ENCODE measurements around the gene LIG1. TPM values are rescaled to one million over a fixed set of nuclear protein-coding genes. Genes with fewer than 3 reads are reported as not detected.

Gene LIG1
- total RNA-seq, 1 donor from 2014 or later: 19.2 TPM

DNA sequence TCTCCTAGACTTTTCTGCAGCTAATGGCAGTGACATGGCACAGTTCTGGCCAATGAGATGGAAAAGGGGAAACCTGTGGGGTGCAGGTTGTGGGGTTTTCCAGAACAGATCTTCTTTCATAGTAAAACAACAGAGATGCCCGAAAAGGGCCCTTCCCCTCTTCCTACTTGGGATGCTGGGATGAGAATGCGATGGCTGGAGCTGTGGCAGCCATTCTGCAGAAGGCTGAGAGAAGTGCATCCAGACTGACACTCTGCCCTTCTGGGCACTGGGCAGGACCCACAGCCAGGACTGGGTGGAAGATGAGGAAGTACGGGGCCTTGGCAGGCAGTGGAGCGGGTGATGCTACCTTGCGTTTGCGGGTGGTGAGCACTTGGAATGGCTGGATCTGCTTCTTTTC, 42.6 kb downstream of the LIG1 start:
- H3K36me3 ChIP-seq (ENCODE audit: insufficient read depth, low read length): peaks cover 7% of the 10 kb centered on the region
- no peak for FAIRE-seq
- H3K36me3 Mint-ChIP-seq (ENCODE audit: low read depth, unreplicated experiment): peaks cover 31% of the 10 kb centered on the region

DNA sequence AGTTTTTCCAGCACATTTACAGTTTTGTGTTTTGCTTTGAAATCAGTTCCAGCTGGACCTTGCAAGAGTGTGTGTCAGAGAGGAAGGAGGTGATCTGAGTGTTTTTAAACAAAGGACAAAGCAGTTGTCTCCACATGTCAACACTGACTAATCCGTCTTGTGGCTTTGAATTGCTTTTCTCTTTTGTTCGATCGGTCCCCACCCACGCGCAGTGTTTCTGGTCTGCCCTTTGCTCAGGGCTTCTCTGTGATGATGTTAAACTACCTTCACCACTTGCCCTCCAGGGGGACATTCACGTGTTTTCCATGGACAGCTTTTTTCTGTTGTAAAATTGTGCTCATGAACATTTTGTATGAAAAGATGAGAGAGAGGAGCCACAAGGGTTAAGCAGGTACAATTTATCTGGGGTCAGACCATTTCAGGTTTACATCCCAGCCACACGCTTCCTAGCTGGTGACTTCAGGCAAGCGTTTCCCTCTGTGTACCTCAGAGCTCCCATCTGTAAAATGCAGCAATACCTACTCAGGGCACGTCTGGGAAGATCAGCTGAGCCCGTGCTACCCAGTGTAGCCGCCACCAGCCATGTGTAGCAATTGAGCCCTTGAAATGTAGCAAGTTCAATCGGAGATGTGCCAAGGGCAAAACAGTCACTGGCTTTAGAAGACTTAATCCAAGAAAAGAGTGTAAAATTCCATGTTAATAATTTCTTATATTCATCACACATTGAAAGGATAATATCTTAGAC, 46.1 kb downstream of the LIG1 start:
- TF ChIP-seq EZH2 (IDR thresholded peaks at IDR 0.05; ENCODE audit: insufficient read depth, low read length): no peak
- TF ChIP-seq CTCF (IDR thresholded peaks at IDR 0.05; ENCODE audit: insufficient read depth, low read depth, low read length): peak; percentile 38
- H2AFZ ChIP-seq (ENCODE audit: low read depth, low read length): no peak overlapping the region
- H3K27me3 ChIP-seq (ENCODE audit: insufficient read depth, low read length): no peaks in the 10 kb centered on the region
- H3K9me3 ChIP-seq (ENCODE audit: insufficient read depth, low read depth, low read length): no peaks in the 10 kb centered on the region
- H3K27me3 Mint-ChIP-seq (ENCODE audit: low read depth, unreplicated experiment): no peaks in the 10 kb centered on the region
- no peaks in the 10 kb centered on the region for H3K79me2 ChIP-seq (ENCODE audit: insufficient read depth, low read length)
- H3K36me3 Mint-ChIP-seq (ENCODE audit: low read depth, unreplicated experiment): peaks cover 31% of the 10 kb centered on the region
- DNase-seq (ENCODE audit: low read depth) (peak; percentile 89), FAIRE-seq (no peak)
- peak overlapping the region; percentile 35 for H3K27ac ChIP-seq (ENCODE audit: low read depth, low read length)
- H3K27ac Mint-ChIP-seq (ENCODE audit: unreplicated experiment): peak overlapping the region; percentile 12
- H3K4me1 Mint-ChIP-seq (ENCODE audit: low read depth, unreplicated experiment): peaks cover 16% of the 10 kb centered on the region
- H3K36me3 ChIP-seq (ENCODE audit: insufficient read depth, low read length): peaks cover 4% of the 10 kb centered on the region
- H3K4me3 ChIP-seq (ENCODE audit: insufficient read depth, low read depth, low read length): no peak overlapping the region
- H4K20me1 ChIP-seq (ENCODE audit: insufficient read depth, low read length): no peaks in the 10 kb centered on the region
- H3K9me3 Mint-ChIP-seq (ENCODE audit: unreplicated experiment): peaks cover 14% of the 10 kb centered on the region
- H3K9ac ChIP-seq (ENCODE audit: low read length): peak overlapping the region; percentile 40
- H3K4me1 ChIP-seq (ENCODE audit: insufficient read depth, low read length): peaks cover 19% of the 10 kb centered on the region
- peak overlapping the region; percentile 38 for H3K4me2 ChIP-seq (ENCODE audit: low read length)
- no peak overlapping the region for H3K4me3 Mint-ChIP-seq (ENCODE audit: unreplicated experiment)

More for the DNA sequence above, 42.6 kb downstream of the LIG1 start:
- no peaks in the 10 kb centered on the region for H3K27me3 Mint-ChIP-seq (ENCODE audit: low read depth, unreplicated experiment)
- H3K27ac Mint-ChIP-seq (ENCODE audit: unreplicated experiment): no peak overlapping the region
- Histone ChIP-seq H3K4me3 (ENCODE audit: insufficient read depth, low read depth, low read length) (no peak overlapping the region), H3K27me3 (ENCODE audit: insufficient read depth, low read length) (no peaks in the 10 kb centered on the region), H4K20me1 (ENCODE audit: insufficient read depth, low read length) (no peaks in the 10 kb centered on the region), H3K27ac (ENCODE audit: low read depth, low read length) (no peak overlapping the region), H3K4me2 (ENCODE audit: low read length) (no peak overlapping the region), H3K4me1 (ENCODE audit: insufficient read depth, low read length) (peaks cover 19% of the 10 kb centered on the region), H3K9me3 (ENCODE audit: insufficient read depth, low read depth, low read length) (no peaks in the 10 kb centered on the region), H3K9ac (ENCODE audit: low read length) (no peak overlapping the region), H3K79me2 (ENCODE audit: insufficient read depth, low read length) (no peaks in the 10 kb centered on the region), H2AFZ (ENCODE audit: low read depth, low read length) (no peak overlapping the region)
- peaks cover 10% of the 10 kb centered on the region for H3K4me1 Mint-ChIP-seq (ENCODE audit: low read depth, unreplicated experiment)
- H3K9me3 Mint-ChIP-seq (ENCODE audit: unreplicated experiment): peaks cover 8% of the 10 kb centered on the region
- DNase-seq (ENCODE audit: low read depth): no peak
- H3K4me3 Mint-ChIP-seq (ENCODE audit: unreplicated experiment): no peak overlapping the region
- TF ChIP-seq CTCF (IDR thresholded peaks at IDR 0.05; ENCODE audit: insufficient read depth, low read depth, low read length) (no peak), EZH2 (IDR thresholded peaks at IDR 0.05; ENCODE audit: insufficient read depth, low read length) (no peak)

GRCh38 chr19:48122421-48122820, 47.7 kb downstream of the LIG1 start:
- H3K27me3 Mint-ChIP-seq (ENCODE audit: low read depth, unreplicated experiment): peaks cover under 1% of the 10 kb centered on the region
- Histone ChIP-seq H3K4me2 (ENCODE audit: low read length) (no peak overlapping the region), H3K27ac (ENCODE audit: low read depth, low read length) (no peak overlapping the region), H3K27me3 (ENCODE audit: insufficient read depth, low read length) (no peaks in the 10 kb centered on the region), H3K9me3 (ENCODE audit: insufficient read depth, low read depth, low read length) (no peaks in the 10 kb centered on the region), H3K36me3 (ENCODE audit: insufficient read depth, low read length) (peaks cover 6% of the 10 kb centered on the region), H2AFZ (ENCODE audit: low read depth, low read length) (no peak overlapping the region), H3K79me2 (ENCODE audit: insufficient read depth, low read length) (no peaks in the 10 kb centered on the region), H3K9ac (ENCODE audit: low read length) (no peak overlapping the region), H3K4me1 (ENCODE audit: insufficient read depth, low read length) (peaks cover 19% of the 10 kb centered on the region), H3K4me3 (ENCODE audit: insufficient read depth, low read depth, low read length) (no peak overlapping the region), H4K20me1 (ENCODE audit: insufficient read depth, low read length) (no peaks in the 10 kb centered on the region)
- DNase-seq (ENCODE audit: low read depth) (no peak), FAIRE-seq (no peak)
- H3K9me3 Mint-ChIP-seq (ENCODE audit: unreplicated experiment): peaks cover 7% of the 10 kb centered on the region
- TF ChIP-seq CTCF (IDR thresholded peaks at IDR 0.05; ENCODE audit: insufficient read depth, low read depth, low read length) (no peak), EZH2 (IDR thresholded peaks at IDR 0.05; ENCODE audit: insufficient read depth, low read length) (no peak)
- H3K4me3 Mint-ChIP-seq (ENCODE audit: unreplicated experiment): peak overlapping the region; percentile 34
- no peak overlapping the region for H3K27ac Mint-ChIP-seq (ENCODE audit: unreplicated experiment)
- peaks cover 27% of the 10 kb centered on the region for H3K36me3 Mint-ChIP-seq (ENCODE audit: low read depth, unreplicated experiment)
- peaks cover 16% of the 10 kb centered on the region for H3K4me1 Mint-ChIP-seq (ENCODE audit: low read depth, unreplicated experiment)
